HepG2 (cell line): Measurements from ENCODE around the gene BLVRB. TPM values are rescaled to one million over a fixed set of nuclear protein-coding genes. Genes with fewer than 3 reads are reported as not detected.

Experiments
- ATAC-seq: fragments of 200-7000 bp; cut with Tn5 transposase; 3 replicates; pipeline ENCODE4 v1.9.1; 2020; ENCODE audit warnings: mild to moderate bottlenecking, moderate library complexity
- BruUV-seq: library from RNA; stranded (reverse); fragments of 400-500 nt; replicated peaks from 2 replicates; lab custom pipeline; 2021; lab: Mats Ljungman, UMichigan
- CTCF ChIA-PET: fragments of 300-600 bp; formaldehyde crosslinking; extraction: SDS; loops from one replicate; lab custom pipeline; 2021; ENCODE audit warnings: low total read pairs, inconsistent platforms, low intra/inter-chr PET ratio; lab: Yijun Ruan, JAX
- POLR2A ChIA-PET: fragments of 350-600 bp; sonication (Branson Sonifier 250); formaldehyde crosslinking; loops from one replicate; lab custom pipeline; 2020; ENCODE audit warnings: antibody characterized with exemption, inconsistent platforms; lab: Yijun Ruan, JAX
- DNase-seq: peaks from one replicate; pipeline ENCODE4 v3.0.0-alpha.2; 2015; ENCODE audit warnings: low spot score
- FAIRE-seq: peaks from 3 replicates; lab custom pipeline; 2011; peaks lifted over from hg19 to GRCh38; lab: Jason Lieb, UNC
- H2AFZ ChIP-seq: one replicate; pipeline ENCODE4 v1.6.1; 2011; ENCODE audit warnings: low read length, inconsistent platforms
- H3K27ac ChIP-seq: fragments of 300-600 bp; 3 replicates; pipeline ENCODE4 v1.8.0; 2011; ENCODE audit warnings: mixed run types, mild to moderate bottlenecking, mixed read lengths, low read length, inconsistent platforms; ENCODE audit not compliant: insufficient read depth; ENCODE audit errors: extremely low read length
- H3K27me3 ChIP-seq, 2 experiments: fragments of 200-600 bp in 1 of 2; 2 replicates in 1 of 2; 3 replicates in 1 of 2; pipeline versions ENCODE4 v1.6.0 to v1.8.0; 2011; ENCODE audit warnings: low read length in 2 of 2, mild to moderate bottlenecking in 2 of 2, moderate library complexity in 2 of 2, inconsistent platforms in 1 of 2; ENCODE audit not compliant: insufficient read depth in 2 of 2, control insufficient read depth in 1 of 2
- H3K36me3 ChIP-seq, 2 experiments: fragments of 200-600 bp in 1 of 2; replicated peaks in 1 of 2; 2 replicates in 1 of 2; 3 replicates in 1 of 2; pipeline versions ENCODE4 v1.5.1 to v1.8.0; 2011; ENCODE audit warnings: low read length in 2 of 2, inconsistent platforms in 1 of 2; ENCODE audit not compliant: insufficient read depth in 2 of 2, control insufficient read depth in 1 of 2
- H3K4me1 ChIP-seq: 2 replicates; pipeline ENCODE4 v1.5.1; 2012; ENCODE audit warnings: low read length, inconsistent platforms; ENCODE audit not compliant: insufficient read depth
- H3K4me2 ChIP-seq: 2 replicates; pipeline ENCODE4 v1.6.0; 2011; ENCODE audit warnings: low read depth, low read length, inconsistent platforms
- H3K4me3 ChIP-seq, 3 experiments: fragments of 200-600 bp in 1 of 3; sonication (generic), shearing (Covaris generic) in 1 of 3; replicated peaks in 1 of 3; 2 replicates each; pipeline ENCODE4 v1.5.1; 2011 to 2016; ENCODE audit warnings: low read length in 3 of 3, inconsistent platforms in 2 of 3, low read depth in 2 of 3, mild to moderate bottlenecking in 2 of 3, control low read depth in 1 of 3, mixed read lengths in 1 of 3; ENCODE audit not compliant: insufficient read depth in 1 of 3
- H3K79me2 ChIP-seq: one replicate; pipeline ENCODE4 v1.6.1; 2011; ENCODE audit warnings: low read length, inconsistent platforms; ENCODE audit not compliant: insufficient read depth
- H3K9ac ChIP-seq: 2 replicates; pipeline ENCODE4 v1.6.0; 2011; ENCODE audit warnings: mild to moderate bottlenecking, low read depth, low read length, inconsistent platforms; ENCODE audit not compliant: insufficient read depth
- H3K9me3 ChIP-seq: 2 replicates; pipeline ENCODE4 v1.5.1; 2012; ENCODE audit warnings: mild to moderate bottlenecking, low read length
- H4K20me1 ChIP-seq: 2 replicates; pipeline ENCODE4 v1.6.0; 2011; ENCODE audit warnings: inconsistent platforms, mild to moderate bottlenecking, low read length, moderate library complexity; ENCODE audit not compliant: insufficient read depth
- FOXA3 ChIP-seq: IDR thresholded peaks from 2 replicates; pipeline ENCODE4 v1.6.1; 2016; ENCODE audit warnings: missing genetic modification reagents, missing compliant biosample characterization
- HOXA9 ChIP-seq: sonication (generic); formaldehyde crosslinking; IDR thresholded peaks from 2 replicates; pipeline ENCODE4 v1.8.1; 2022; ENCODE audit warnings: missing genetic modification reagents, mild to moderate bottlenecking, moderate library complexity, borderline replicate concordance
- KDM1A ChIP-seq: IDR thresholded peaks from 2 replicates; pipeline ENCODE4 v1.6.1; 2016; ENCODE audit warnings: missing compliant biosample characterization
- MIER3 ChIP-seq: IDR thresholded peaks from 2 replicates; pipeline ENCODE4 v1.6.1; 2016; ENCODE audit warnings: missing compliant biosample characterization, borderline replicate concordance
- SAFB2 ChIP-seq: sonication (generic); formaldehyde crosslinking; IDR thresholded peaks from 2 replicates; pipeline ENCODE4 v1.5.1; 2020; ENCODE audit warnings: missing genetic modification reagents, low read depth, mild to moderate bottlenecking, borderline replicate concordance
- SCMH1 ChIP-seq: sonication (generic); formaldehyde crosslinking; IDR thresholded peaks from 2 replicates; pipeline ENCODE4 v1.9.0; 2021; ENCODE audit warnings: missing genetic modification reagents, mild to moderate bottlenecking, borderline replicate concordance
- SIN3A ChIP-seq: IDR thresholded peaks from 2 replicates; pipeline ENCODE4 v1.6.1; 2011; ENCODE audit warnings: low read depth, mild to moderate bottlenecking, control low read depth, low read length, borderline replicate concordance
- ZBTB1 ChIP-seq: sonication (generic); formaldehyde crosslinking; IDR thresholded peaks from 2 replicates; pipeline ENCODE4 v1.4.0; 2020; ENCODE audit warnings: missing genetic modification reagents, borderline replicate concordance
- ZNF207 ChIP-seq: fragments of 450-650 bp; IDR thresholded peaks from 2 replicates; pipeline ENCODE4 v1.6.1; 2016; ENCODE audit warnings: antibody characterized with exemption, borderline replicate concordance
- ZNF296 ChIP-seq: sonication (generic); formaldehyde crosslinking; conservative IDR thresholded peaks from 2 replicates; pipeline ENCODE4 v1.5.0; 2020; ENCODE audit warnings: mild to moderate bottlenecking, missing genetic modification reagents
- ZNF460 ChIP-seq: sonication (generic); formaldehyde crosslinking; IDR thresholded peaks from 2 replicates; pipeline ENCODE4 v1.5.1; 2020; ENCODE audit warnings: missing genetic modification reagents, mild to moderate bottlenecking, borderline replicate concordance
- WGBS: methylation state at CpG from one replicate; pipeline ENCODE4 v1.1.6; 2017; ENCODE audit warnings: low lambda C conversion rate; 5-methylcytosine and 5-hydroxymethylcytosine counted together
- in situ Hi-C: cut with HindIII; loops from 2 replicates; pipeline ENCODE4 v1.10.0; 2017; ENCODE audit warnings: low pct_unique_long_range_greater_than_20kb; ENCODE audit not compliant: extremely low pct_ligation_motif_present
- intact Hi-C: fragments of 100-400 bp; cut with micrococcal nuclease; formaldehyde crosslinking; loops from one replicate; pipeline ENCODE4 v1.10.0; 2022; ENCODE audit not compliant: unreplicated experiment
- polyA plus RNA-seq, 8 experiments: library from polyadenylated mRNA; depleted of rRNA in 3 of 8; stranded (reverse) in 7 of 8; unstranded in 1 of 8; fragments of >200 nt; fragmentation: Illumina TruSeq in 4 of 8; extraction: Trizol in 4 of 8; gene quantifications; 2 replicates each; pipeline versions ENCODE4 v1.2.1 to v1.2.3, GENCODE V29; 2011 to 2016; ENCODE audit warnings: low read depth in 4 of 8, missing spikeins in 1 of 8, mixed read lengths in 1 of 8; ENCODE audit not compliant: insufficient read depth in 1 of 8
- total RNA-seq, 5 experiments: library from RNA; depleted of rRNA; stranded (reverse); fragments of >200 nt; fragmentation: Illumina TruSeq; extraction: Trizol; gene quantifications; 2 replicates each; pipeline ENCODE4 v1.2.3, GENCODE V29; 2016; ENCODE audit warnings: low read depth in 1 of 5
- TF ChIP-seq, protein P1 (sequence below): sonication (generic); formaldehyde crosslinking; IDR thresholded peaks from 2 replicates; pipeline ENCODE4 v1.4.0; 2020; ENCODE audit warnings: mild to moderate bottlenecking, missing genetic modification reagents, borderline replicate concordance
- TF ChIP-seq, protein P2 (sequence below): sonication (generic); formaldehyde crosslinking; IDR thresholded peaks from 2 replicates; pipeline ENCODE4 v1.5.1; 2020; ENCODE audit warnings: missing genetic modification reagents, mild to moderate bottlenecking, borderline replicate concordance
- TF ChIP-seq, protein P3 (sequence below): sonication (generic); formaldehyde crosslinking; IDR thresholded peaks from 2 replicates; pipeline ENCODE4 v1.4.0; 2020; ENCODE audit warnings: missing genetic modification reagents

Gene BLVRB
- total and polyA plus RNA-seq, 2 of the 13 experiments (the other 11 are each of a cell fraction or from before 2014, with no cell fraction given): 25.9 to 51.4 TPM

DNA sequence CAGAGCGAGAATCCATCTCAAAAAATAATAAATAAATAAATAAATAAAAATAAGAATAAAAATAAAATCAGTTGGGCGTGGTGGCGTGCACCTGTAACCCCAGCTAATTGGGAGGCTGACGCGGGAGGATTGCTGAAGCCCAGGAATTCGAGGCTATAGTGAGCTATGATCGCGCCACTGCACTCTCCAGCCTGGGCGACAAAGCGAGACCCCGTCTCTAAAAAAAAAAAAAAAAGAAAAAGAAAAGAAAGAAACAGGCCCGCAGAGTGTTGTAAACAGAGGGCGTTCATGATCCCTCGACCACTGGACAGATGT, 45.1 kb downstream of the BLVRB start:
- H3K9me3 ChIP-seq: no peaks in the 10 kb centered on the region
- no peaks in the 10 kb centered on the region for H4K20me1 ChIP-seq
- H3K27ac ChIP-seq: peak overlapping the region; percentile 88
- intact Hi-C loops: loop anchor here (2.0 to 10.0 kb wide), 2 partner anchors 24 to 76 kb away; partner anchors contain the start of genes C19orf47, PLD3 and SERTAD3
- POLR2A ChIA-PET: interaction anchor here (0.8 to 2.2 kb wide), 11 partner anchors 9 to 72 kb away, joined by 3 to 50 read pairs (median 10); partner anchors contain the start of genes BLVRB, C19orf47, PLD3 and SERTAD3
- H3K36me3 ChIP-seq: peaks cover 0 to 2% of the 10 kb centered on the region in 2 experiments; a peak in 1 of 5 replicates
- H3K79me2 ChIP-seq: peaks cover 10% of the 10 kb centered on the region
- FAIRE-seq: no peak
- no peak overlapping the region for H2AFZ ChIP-seq
- no peaks in the 10 kb centered on the region; a peak in 1 of 5 replicates for H3K27me3 ChIP-seq
- 42% methylated on average over 14 of the region's 14 CpGs for WGBS
- peaks cover 57% of the 10 kb centered on the region for H3K4me1 ChIP-seq
- CTCF ChIA-PET: interaction anchor here (1.0 to 1.2 kb wide), 3 partner anchors 24 to 46 kb away, joined by 3 to 5 read pairs (median 3); partner anchors contain the start of gene SERTAD3
- TF ChIP-seq ZNF460 (CRISPR knock-in tag): peak; percentile 53; the same call in 1 of the 2 replicates
- TF ChIP-seq, protein P1, sequence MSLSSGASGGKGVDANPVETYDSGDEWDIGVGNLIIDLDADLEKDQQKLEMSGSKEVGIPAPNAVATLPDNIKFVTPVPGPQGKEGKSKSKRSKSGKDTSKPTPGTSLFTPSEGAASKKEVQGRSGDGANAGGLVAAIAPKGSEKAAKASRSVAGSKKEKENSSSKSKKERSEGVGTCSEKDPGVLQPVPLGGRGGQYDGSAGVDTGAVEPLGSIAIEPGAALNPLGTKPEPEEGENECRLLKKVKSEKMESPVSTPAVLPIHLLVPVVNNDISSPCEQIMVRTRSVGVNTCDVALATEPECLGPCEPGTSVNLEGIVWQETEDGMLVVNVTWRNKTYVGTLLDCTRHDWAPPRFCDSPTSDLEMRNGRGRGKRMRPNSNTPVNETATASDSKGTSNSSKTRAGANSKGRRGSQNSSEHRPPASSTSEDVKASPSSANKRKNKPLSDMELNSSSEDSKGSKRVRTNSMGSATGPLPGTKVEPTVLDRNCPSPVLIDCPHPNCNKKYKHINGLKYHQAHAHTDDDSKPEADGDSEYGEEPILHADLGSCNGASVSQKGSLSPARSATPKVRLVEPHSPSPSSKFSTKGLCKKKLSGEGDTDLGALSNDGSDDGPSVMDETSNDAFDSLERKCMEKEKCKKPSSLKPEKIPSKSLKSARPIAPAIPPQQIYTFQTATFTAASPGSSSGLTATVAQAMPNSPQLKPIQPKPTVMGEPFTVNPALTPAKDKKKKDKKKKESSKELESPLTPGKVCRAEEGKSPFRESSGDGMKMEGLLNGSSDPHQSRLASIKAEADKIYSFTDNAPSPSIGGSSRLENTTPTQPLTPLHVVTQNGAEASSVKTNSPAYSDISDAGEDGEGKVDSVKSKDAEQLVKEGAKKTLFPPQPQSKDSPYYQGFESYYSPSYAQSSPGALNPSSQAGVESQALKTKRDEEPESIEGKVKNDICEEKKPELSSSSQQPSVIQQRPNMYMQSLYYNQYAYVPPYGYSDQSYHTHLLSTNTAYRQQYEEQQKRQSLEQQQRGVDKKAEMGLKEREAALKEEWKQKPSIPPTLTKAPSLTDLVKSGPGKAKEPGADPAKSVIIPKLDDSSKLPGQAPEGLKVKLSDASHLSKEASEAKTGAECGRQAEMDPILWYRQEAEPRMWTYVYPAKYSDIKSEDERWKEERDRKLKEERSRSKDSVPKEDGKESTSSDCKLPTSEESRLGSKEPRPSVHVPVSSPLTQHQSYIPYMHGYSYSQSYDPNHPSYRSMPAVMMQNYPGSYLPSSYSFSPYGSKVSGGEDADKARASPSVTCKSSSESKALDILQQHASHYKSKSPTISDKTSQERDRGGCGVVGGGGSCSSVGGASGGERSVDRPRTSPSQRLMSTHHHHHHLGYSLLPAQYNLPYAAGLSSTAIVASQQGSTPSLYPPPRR (CRISPR knock-in tag): peak; percentile 6; the same call in 1 of the 2 replicates
- no peak for TF ChIP-seq SAFB2 (CRISPR knock-in tag)
- TF ChIP-seq ZNF207: no peak
- TF ChIP-seq SCMH1 (CRISPR knock-in tag): no peak
- no peak for TF ChIP-seq ZBTB1 (CRISPR knock-in tag)
- TF ChIP-seq ZNF296 (CRISPR knock-in tag): no peak
- TF ChIP-seq HOXA9 (CRISPR knock-in tag): no peak
- TF ChIP-seq KDM1A (CRISPR knock-in tag): no peak
- TF ChIP-seq FOXA3: no peak
- TF ChIP-seq, protein P2, sequence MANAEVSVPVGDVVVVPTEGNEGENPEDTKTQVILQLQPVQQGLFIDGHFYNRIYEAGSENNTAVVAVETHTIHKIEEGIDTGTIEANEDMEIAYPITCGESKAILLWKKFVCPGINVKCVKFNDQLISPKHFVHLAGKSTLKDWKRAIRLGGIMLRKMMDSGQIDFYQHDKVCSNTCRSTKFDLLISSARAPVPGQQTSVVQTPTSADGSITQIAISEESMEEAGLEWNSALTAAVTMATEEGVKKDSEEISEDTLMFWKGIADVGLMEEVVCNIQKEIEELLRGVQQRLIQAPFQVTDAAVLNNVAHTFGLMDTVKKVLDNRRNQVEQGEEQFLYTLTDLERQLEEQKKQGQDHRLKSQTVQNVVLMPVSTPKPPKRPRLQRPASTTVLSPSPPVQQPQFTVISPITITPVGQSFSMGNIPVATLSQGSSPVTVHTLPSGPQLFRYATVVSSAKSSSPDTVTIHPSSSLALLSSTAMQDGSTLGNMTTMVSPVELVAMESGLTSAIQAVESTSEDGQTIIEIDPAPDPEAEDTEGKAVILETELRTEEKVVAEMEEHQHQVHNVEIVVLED (CRISPR knock-in tag): no peak
- 0 out of 2 replicates have a peak, but pooled peaks have one; percentile 22 for TF ChIP-seq SIN3A
- TF ChIP-seq, protein P3, sequence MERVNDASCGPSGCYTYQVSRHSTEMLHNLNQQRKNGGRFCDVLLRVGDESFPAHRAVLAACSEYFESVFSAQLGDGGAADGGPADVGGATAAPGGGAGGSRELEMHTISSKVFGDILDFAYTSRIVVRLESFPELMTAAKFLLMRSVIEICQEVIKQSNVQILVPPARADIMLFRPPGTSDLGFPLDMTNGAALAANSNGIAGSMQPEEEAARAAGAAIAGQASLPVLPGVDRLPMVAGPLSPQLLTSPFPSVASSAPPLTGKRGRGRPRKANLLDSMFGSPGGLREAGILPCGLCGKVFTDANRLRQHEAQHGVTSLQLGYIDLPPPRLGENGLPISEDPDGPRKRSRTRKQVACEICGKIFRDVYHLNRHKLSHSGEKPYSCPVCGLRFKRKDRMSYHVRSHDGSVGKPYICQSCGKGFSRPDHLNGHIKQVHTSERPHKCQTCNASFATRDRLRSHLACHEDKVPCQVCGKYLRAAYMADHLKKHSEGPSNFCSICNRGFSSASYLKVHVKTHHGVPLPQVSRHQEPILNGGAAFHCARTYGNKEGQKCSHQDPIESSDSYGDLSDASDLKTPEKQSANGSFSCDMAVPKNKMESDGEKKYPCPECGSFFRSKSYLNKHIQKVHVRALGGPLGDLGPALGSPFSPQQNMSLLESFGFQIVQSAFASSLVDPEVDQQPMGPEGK (CRISPR knock-in tag): no peak
- 0 out of 2 replicates have a peak, but pooled peaks have one; percentile 0 for TF ChIP-seq MIER3 (CRISPR knock-in tag)
- peak overlapping the region; percentile 67 to 79 (median 68); a peak in 5 of 6 replicates for H3K4me3 ChIP-seq
- no TSS peak for BruUV-seq
- ATAC-seq: no peak
- in situ Hi-C loops: no loop called here
- H3K4me2 ChIP-seq: peak overlapping the region; percentile 79
- H3K9ac ChIP-seq: no peak overlapping the region
- DNase-seq: no peak
